GM12892 (cell line): Measurements from ENCODE around the gene RGMB.

ENCODE experiments used
- DNase-seq: peaks from one replicate; pipeline ENCODE4 v3.0.0; 2011; ENCODE audit not compliant: insufficient read length
- FAIRE-seq: peaks from 2 replicates; lab custom pipeline; 2011; peaks lifted over from hg19 to GRCh38; lab: Jason Lieb, UNC
- POLR2A ChIP-seq: IDR thresholded peaks from 2 replicates; pipeline ENCODE4 v1.6.1; 2011; ENCODE audit warnings: low read depth, low read length, control low read depth
- POLR2AphosphoS5 ChIP-seq: IDR thresholded peaks from 2 replicates; pipeline ENCODE4 v1.6.1; 2011; ENCODE audit warnings: low read depth, low read length, control low read depth
- TAF1 ChIP-seq: IDR thresholded peaks from 2 replicates; pipeline ENCODE4 v1.6.1; 2011; ENCODE audit warnings: low read depth, mild to moderate bottlenecking, control low read depth, low read length, borderline replicate concordance

The RGMB gene

DNA sequence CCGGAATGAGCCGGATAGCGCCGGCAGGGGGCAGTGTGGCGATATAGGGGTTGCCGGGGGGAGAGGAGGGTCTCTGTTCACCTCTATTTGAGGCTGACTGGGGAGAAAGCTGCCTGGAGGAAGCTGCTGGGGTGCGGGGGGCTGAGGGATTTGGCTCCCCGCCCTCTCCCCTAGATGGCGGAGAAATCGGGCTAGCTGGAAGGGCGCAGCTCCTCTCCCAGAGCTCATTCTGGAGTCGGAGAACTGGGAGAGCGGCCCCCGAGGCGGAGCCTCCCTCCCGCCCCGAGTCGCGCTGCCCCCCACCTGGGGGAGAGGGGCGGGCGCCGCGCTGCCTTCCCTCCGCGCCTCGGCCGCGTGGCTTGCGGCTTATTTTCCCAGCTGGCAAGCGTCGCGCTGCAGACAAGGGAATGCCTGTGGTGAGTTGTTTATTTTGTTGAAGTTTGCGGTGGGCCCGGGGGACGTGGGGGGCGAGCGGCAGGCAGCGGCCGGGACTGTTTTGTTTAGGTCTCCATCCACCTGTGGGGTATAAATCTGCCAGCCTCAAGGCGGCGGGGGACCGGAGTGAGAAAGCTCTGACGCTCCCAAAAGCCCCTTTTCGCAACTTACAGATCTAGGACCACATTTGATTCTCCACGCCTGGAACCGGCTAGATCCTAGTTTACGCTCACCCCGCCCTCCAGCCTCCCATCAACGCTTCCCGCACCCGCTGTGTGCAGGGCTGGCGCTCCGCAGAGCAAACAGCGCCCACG, 4.1 kb upstream of the RGMB start:
- TF ChIP-seq POLR2A: no peak
- TF ChIP-seq POLR2AphosphoS5: no peak
- no peak for TF ChIP-seq TAF1
- DNase-seq (peak; percentile 26), FAIRE-seq (peak; percentile 36)

GRCh38 chr5:98769959-98770208, 3.6 kb upstream of the RGMB start:
- TF ChIP-seq POLR2AphosphoS5 (no peak), POLR2A (no peak), TAF1 (no peak)
- FAIRE-seq: no peak
- DNase-seq: no peak

DNA sequence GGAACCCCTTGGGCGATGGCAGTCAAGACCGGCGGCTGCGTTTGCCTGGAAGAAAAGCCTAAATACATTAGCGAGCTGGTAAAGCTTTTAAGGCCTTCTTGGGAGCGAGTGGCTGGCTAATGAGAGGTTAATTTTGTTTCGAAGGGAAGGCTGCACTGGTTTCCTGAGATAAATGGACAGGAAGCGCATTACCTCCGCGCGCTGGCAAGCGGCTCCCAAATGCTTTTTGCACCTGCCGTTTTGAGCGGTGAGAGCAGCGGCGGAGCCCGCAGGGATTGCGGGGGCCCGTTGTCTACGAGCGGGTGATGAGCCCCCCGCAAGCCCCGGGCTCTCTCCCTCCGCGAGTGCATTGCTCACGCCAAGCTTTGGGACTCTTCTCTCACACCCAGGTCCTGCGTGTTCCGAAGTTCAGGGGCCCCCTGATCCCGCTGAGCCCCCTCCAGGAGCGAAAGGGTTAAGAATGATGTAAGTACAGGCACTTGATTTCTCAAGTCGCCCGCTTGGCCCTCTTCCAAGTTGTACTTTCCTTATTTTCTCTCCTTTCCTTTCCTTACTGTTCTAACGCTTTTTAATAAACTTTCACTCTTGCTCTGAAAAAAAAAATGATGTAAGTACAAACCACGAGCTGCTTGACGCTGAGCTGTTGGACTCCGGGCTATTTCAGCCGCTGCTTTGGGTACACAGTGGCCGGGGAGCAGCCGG, 3.1 kb upstream of the RGMB start:
- TF ChIP-seq POLR2A: no peak
- TF ChIP-seq TAF1: no peak
- no peak for TF ChIP-seq POLR2AphosphoS5
- DNase-seq (no peak), FAIRE-seq (peak; percentile 74)

GRCh38 chr5:98770911-98771322, 2.5 kb upstream of the RGMB start:
- TF ChIP-seq TAF1 (no peak), POLR2A (no peak), POLR2AphosphoS5 (no peak)
- FAIRE-seq: peak; percentile 82
- DNase-seq: no peak

- DNase-seq (peak; percentile 25), FAIRE-seq (peak; percentile 44)
- TF ChIP-seq TAF1 (no peak), POLR2A (no peak), POLR2AphosphoS5 (no peak)
These were observed 1.9 kb upstream of the RGMB start for GRCh38 chr5:98771382-98772109.

DNA sequence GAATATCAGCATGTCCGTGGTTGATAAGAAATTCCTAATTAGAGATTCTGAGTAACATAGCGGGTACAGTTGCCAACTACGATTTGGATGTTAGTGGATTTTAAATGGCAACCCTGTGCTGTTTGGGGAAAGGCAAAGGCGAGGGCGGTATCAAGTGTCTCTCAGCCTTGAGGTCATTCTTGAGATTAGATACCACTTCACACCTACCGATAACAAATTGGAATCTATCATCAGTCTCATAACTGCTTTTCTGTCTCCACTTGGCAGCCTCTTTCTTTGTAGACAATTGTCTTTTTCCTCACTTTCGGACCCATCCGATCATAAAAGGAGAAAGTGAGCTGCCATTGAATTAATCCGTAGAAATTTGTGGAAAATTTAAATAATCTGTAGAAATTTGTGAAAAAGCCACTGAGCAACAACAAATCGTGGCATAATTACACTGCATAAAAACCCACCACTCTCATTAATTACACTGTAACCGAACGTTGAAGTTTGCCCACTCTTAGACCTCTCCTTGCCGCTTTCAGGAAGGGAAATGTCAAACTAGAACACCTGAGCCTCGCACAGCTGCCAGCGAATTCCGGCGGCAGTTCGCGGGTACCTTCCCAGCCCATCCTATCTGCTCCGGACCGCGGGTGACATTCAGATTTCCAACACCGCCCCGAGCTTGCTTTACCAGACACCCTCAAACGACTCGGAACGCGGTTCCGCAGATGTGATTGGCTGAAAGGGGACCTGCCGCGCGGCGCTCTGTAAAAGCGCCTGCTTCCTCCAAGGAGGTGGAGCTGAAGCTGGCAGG, 849 bp upstream of the RGMB start:
- FAIRE-seq (peak; percentile 33), DNase-seq (peak; percentile 33)
- TF ChIP-seq POLR2AphosphoS5: no peak
- TF ChIP-seq TAF1: no peak
- TF ChIP-seq POLR2A: no peak

DNA sequence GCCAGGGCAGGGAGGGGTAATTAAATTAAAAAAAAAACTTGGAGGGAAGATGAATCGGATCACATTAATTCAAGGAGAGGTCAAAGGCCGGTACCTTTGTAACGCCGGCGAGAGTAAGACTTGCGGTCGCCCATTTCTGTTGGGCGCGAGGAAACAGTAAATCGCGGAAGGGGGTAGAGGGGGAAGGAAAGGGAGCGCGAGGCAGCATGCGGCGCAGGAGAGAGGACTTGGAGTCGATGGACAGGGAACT, 324 bp upstream of the RGMB start:
- DNase-seq (no peak), FAIRE-seq (no peak)
- TF ChIP-seq TAF1 (0 out of 2 replicates have a peak, but pooled peaks have one; percentile 19), POLR2AphosphoS5 (no peak; the same call in 1 of the 2 replicates), POLR2A (no peak)

DNA sequence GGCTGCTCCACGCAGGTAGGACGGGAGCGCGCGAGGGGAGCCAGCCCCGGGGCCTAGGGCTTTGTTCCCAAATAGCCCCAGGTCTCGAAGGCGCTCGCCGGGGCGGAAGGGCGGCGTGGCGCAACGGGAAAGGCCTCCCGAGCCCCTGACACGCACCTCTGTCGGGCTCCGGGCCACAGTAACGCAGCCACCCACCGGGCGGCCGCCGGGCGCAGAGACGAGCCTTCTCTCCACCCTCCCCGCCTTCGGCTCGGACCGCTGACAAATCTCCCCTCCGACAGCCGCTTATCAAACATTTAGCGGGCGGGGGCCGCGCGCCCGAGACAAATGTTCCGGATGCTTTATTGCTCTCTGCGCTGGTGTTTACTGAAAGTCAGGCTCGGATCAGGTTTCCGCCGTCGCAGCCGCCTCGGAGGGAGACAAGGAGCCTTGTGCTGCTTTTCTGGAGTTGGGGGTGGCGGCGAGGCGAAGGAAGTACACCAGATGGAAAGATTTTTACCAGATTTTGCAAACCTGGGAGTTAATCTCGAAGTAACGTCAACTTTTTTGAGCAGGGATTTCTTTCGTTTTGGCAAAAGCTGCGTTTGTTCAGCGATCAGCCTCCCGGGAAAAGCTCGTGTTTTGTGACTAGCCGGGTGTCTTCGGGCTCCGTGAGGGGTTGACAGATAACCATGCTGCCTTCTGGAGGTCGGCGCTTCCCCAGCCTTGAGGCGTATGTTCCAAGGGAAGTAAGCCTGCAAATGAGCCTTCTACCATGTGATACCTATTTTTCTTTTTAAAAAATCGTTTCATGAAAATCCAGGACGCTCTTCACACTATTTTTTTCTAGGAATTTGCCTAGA, 950 bp downstream of the RGMB start:
- TF ChIP-seq POLR2AphosphoS5 (no peak), TAF1 (no peak), POLR2A (no peak)
- FAIRE-seq: peak; percentile 78

DNA sequence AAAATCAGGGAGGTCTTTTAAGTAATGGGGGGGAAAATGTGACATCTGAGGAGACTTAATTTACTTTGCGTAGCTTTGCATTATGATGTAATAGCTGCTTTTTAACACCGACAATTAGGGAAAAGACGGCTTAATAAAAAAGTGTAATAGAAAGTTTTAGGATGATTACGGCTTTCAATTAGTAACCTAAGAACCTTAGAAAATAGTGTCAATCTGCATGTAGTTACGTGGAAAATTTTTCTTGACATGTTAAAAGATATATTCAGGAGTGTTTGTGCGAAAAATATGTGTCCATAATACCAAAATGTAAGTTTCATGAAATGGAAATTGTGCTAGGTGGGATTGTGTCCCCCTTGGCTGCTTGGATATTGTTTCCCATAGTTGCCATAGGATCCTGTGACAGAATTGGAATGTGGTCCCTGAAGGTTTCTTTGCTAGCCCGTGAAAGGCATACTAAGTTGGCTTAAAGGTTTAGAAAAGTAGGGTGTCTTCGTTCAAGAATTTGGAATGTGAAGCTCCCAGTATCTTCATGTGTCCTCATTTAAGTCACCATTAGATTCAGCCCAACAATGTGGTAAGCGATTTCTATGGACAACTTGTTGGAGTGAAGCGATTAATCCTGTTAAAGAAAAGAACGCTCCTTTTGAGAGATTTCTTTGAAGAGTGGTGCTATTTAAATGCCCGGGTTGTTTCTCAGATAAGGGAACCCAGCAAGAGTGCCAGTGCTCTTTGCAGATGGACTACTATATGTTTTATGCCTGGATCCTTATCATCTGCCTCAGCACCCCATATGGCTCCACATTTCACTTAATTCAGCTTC, 2.0 kb downstream of the RGMB start:
- FAIRE-seq (no peak), DNase-seq (no peak)
- no peak for TF ChIP-seq POLR2A
- TF ChIP-seq TAF1: no peak
- no peak for TF ChIP-seq POLR2AphosphoS5

More for the DNA sequence above, 950 bp downstream of the RGMB start:
- peak; percentile 17 for DNase-seq

DNA sequence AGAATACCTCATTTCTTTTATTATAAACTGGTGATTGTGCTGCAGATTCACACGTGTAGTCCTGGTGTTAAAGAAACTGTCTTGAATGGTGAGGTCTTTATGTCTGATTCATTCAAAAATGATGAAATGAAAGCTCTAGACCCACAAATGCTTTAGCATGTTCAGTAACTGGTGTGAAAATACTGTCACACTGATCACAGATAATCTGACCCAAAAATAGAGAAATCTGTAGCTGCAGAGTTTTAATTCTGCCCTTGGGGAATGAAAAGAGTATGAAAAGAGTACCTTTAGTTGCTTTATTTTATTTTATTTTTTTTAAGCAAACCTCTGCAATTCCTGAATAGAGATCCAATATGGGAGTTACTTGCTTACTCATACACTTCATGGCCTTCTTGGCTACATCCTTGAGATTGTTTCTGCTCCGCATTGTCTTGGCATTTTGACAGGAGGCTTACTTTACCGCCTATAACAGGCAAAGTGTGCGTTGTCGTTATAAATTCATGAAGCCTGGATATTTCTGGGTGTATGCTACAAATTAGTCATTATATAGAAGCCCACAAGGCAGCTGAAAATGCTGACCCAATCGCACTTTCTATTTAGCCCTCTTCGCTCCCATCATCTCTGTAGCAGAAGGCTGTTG, 2.7 kb downstream of the RGMB start:
- TF ChIP-seq POLR2A (no peak), TAF1 (no peak), POLR2AphosphoS5 (no peak)

More for the DNA sequence above, 2.7 kb downstream of the RGMB start:
- DNase-seq (no peak), FAIRE-seq (no peak)
